Neural progenitor cell (in vitro differentiated cells): Measurements from ENCODE around the gene OPRD1. TPM values are rescaled to one million over a fixed set of nuclear protein-coding genes. Genes with fewer than 3 reads are reported as not detected.
A peak's percentile ranks its signal among the peaks of the same experiment; 100 is the strongest.

Experiments
- DNase-seq: peaks from one replicate; pipeline ENCODE4 v3.0.0-alpha.2; 2016; ENCODE audit warnings: low spot score
- H2AFZ ChIP-seq: fragments of 200-600 bp; sonication (generic); replicated peaks from 2 replicates; pipeline ENCODE4 v1.6.1; 2016; ENCODE audit warnings: antibody characterized with exemption
- H3F3A ChIP-seq: fragments of 200-600 bp; sonication (generic); 2 replicates; pipeline ENCODE4 v1.6.1; 2016; ENCODE audit warnings: antibody characterized with exemption, low read depth
- H3K27ac ChIP-seq: fragments of 200-600 bp; sonication (generic); 2 replicates; pipeline ENCODE4 v1.5.1; 2016; ENCODE audit warnings: mild to moderate bottlenecking
- H3K27me3 ChIP-seq: fragments of 200-600 bp; sonication (generic); 2 replicates; pipeline ENCODE4 v1.6.1; 2016; ENCODE audit warnings: mild to moderate bottlenecking, moderate library complexity
- H3K36me3 ChIP-seq: fragments of 200-600 bp; sonication (generic); 2 replicates; pipeline ENCODE4 v1.5.1; 2016
- H3K4me1 ChIP-seq: fragments of 200-600 bp; sonication (generic); 2 replicates; pipeline ENCODE4 v1.6.1; 2016; ENCODE audit warnings: mixed run types
- H3K4me2 ChIP-seq: fragments of 200-600 bp; sonication (generic); 2 replicates; pipeline ENCODE4 v1.6.1; 2016
- H3K4me3 ChIP-seq: fragments of 200-600 bp; sonication (generic); 2 replicates; pipeline ENCODE4 v1.5.1; 2016
- H3K79me2 ChIP-seq: fragments of 200-600 bp; sonication (generic); 2 replicates; pipeline ENCODE4 v1.6.1; 2016; ENCODE audit warnings: low read depth
- H3K9ac ChIP-seq: fragments of 200-600 bp; sonication (generic); 2 replicates; pipeline ENCODE4 v1.6.1; 2016
- H3K9me3 ChIP-seq: fragments of 200-600 bp; sonication (generic); 2 replicates; pipeline ENCODE4 v1.5.1; 2016; ENCODE audit warnings: low read depth
- H4K20me1 ChIP-seq: fragments of 200-600 bp; sonication (generic); 2 replicates; pipeline ENCODE4 v1.6.1; 2016; ENCODE audit warnings: low read depth
- H3K27ac Mint-ChIP-seq: 3 replicates; pipeline ENCODE4 v1.8.0; 2021; ENCODE audit warnings: mixed read lengths
- H3K27me3 Mint-ChIP-seq: 2 replicates; pipeline ENCODE4 v1.8.0; 2022; ENCODE audit warnings: low read depth, mild to moderate bottlenecking, inconsistent platforms, moderate library complexity, mixed read lengths; ENCODE audit not compliant: insufficient read depth
- H3K36me3 Mint-ChIP-seq: 3 replicates; pipeline ENCODE4 v1.8.0; 2021; ENCODE audit warnings: mixed read lengths
- H3K4me1 Mint-ChIP-seq: 3 replicates; pipeline ENCODE4 v1.8.0; 2021; ENCODE audit warnings: mixed read lengths
- H3K4me3 Mint-ChIP-seq: 3 replicates; pipeline ENCODE4 v1.8.0; 2021; ENCODE audit warnings: mild to moderate bottlenecking, moderate library complexity, mixed read lengths
- H3K9me3 Mint-ChIP-seq: 3 replicates; pipeline ENCODE4 v1.8.0; 2020; ENCODE audit warnings: mixed read lengths
- EZH2 ChIP-seq: fragments of 200-600 bp; sonication (generic); IDR thresholded peaks from 2 replicates; pipeline ENCODE4 v1.6.1; 2017; ENCODE audit warnings: antibody characterized with exemption, mild to moderate bottlenecking, moderate library complexity
- EZH2phosphoT487 ChIP-seq: fragments of 200-600 bp; sonication (generic); IDR thresholded peaks from 2 replicates; pipeline ENCODE4 v1.6.1; 2017; ENCODE audit warnings: antibody characterized with exemption
- total RNA-seq: library from RNA; depleted of rRNA; stranded (reverse); fragments of >200 nt; gene quantifications from 2 replicates; pipeline ENCODE4 v1.2.3, GENCODE V29; 2015; ENCODE audit warnings: low replicate concordance
- TF ChIP-seq, protein P1 (sequence below): fragments of 200-600 bp; sonication (generic); IDR thresholded peaks from 2 replicates; pipeline ENCODE4 v1.5.1; 2017; ENCODE audit warnings: antibody characterized with exemption, mild to moderate bottlenecking

OPRD1 gene
- total RNA-seq, 1 donor from 2014 or later: 0.37 TPM

DNA sequence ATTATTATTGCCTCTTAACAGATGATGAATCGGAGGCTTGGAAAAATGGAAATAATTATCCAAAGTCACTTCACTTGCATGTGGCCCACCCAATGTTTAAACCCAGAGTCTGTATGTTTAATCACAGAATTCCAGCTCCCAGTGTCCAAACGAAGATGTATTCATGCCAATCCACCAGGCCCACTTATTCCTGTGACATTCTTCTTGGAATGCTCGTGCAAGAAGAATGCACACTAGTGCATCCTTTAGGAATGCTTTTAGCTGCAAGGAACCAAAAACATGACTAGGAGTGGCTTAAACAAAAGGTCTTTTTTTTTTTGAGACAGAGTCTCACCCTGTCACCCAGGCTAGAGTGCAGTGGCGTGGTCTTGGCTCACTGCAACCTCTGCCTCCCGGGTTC, 8.9 kb upstream of the OPRD1 start:
- Histone ChIP-seq H3K9me3 (no peaks in the 10 kb centered on the region), H3K4me2 (no peak overlapping the region), H3K4me1 (peaks cover 12% of the 10 kb centered on the region), H3K27ac (no peak overlapping the region), H3K79me2 (no peaks in the 10 kb centered on the region), H2AFZ (no peak overlapping the region), H3F3A (peaks cover 6% of the 10 kb centered on the region), H3K27me3 (no peaks in the 10 kb centered on the region), H4K20me1 (no peaks in the 10 kb centered on the region), H3K9ac (no peak overlapping the region), H3K4me3 (no peak overlapping the region), H3K36me3 (no peaks in the 10 kb centered on the region)
- DNase-seq: no peak
- Mint-ChIP-seq H3K27ac (no peak overlapping the region), H3K9me3 (peaks cover 10% of the 10 kb centered on the region), H3K4me1 (peaks cover 47% of the 10 kb centered on the region), H3K4me3 (no peak overlapping the region), H3K27me3 (peaks cover 11% of the 10 kb centered on the region), H3K36me3 (no peaks in the 10 kb centered on the region)
- TF ChIP-seq EZH2phosphoT487: no peak
- no peak for TF ChIP-seq EZH2
- TF ChIP-seq, protein P1, sequence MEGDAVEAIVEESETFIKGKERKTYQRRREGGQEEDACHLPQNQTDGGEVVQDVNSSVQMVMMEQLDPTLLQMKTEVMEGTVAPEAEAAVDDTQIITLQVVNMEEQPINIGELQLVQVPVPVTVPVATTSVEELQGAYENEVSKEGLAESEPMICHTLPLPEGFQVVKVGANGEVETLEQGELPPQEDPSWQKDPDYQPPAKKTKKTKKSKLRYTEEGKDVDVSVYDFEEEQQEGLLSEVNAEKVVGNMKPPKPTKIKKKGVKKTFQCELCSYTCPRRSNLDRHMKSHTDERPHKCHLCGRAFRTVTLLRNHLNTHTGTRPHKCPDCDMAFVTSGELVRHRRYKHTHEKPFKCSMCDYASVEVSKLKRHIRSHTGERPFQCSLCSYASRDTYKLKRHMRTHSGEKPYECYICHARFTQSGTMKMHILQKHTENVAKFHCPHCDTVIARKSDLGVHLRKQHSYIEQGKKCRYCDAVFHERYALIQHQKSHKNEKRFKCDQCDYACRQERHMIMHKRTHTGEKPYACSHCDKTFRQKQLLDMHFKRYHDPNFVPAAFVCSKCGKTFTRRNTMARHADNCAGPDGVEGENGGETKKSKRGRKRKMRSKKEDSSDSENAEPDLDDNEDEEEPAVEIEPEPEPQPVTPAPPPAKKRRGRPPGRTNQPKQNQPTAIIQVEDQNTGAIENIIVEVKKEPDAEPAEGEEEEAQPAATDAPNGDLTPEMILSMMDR: no peak

GRCh38 chr1:28803662-28804061, 8.3 kb upstream of the OPRD1 start:
- H3K36me3 Mint-ChIP-seq: no peaks in the 10 kb centered on the region
- Histone ChIP-seq H4K20me1 (no peaks in the 10 kb centered on the region), H3K9me3 (no peaks in the 10 kb centered on the region), H3K4me2 (no peak overlapping the region), H3F3A (peaks cover 6% of the 10 kb centered on the region), H3K4me1 (peaks cover 12% of the 10 kb centered on the region), H3K36me3 (no peaks in the 10 kb centered on the region), H3K27me3 (no peaks in the 10 kb centered on the region), H3K4me3 (no peak overlapping the region), H3K27ac (no peak overlapping the region), H3K9ac (no peak overlapping the region), H2AFZ (no peak overlapping the region), H3K79me2 (no peaks in the 10 kb centered on the region)
- DNase-seq: no peak
- peaks cover 10% of the 10 kb centered on the region for H3K9me3 Mint-ChIP-seq
- peak overlapping the region; percentile 95 for H3K27ac Mint-ChIP-seq
- no peak for TF ChIP-seq EZH2
- H3K27me3 Mint-ChIP-seq: peaks cover 11% of the 10 kb centered on the region
- no peak overlapping the region for H3K4me3 Mint-ChIP-seq
- H3K4me1 Mint-ChIP-seq: peaks cover 47% of the 10 kb centered on the region

GRCh38 chr1:28804071-28804470, 7.9 kb upstream of the OPRD1 start:
- H3K36me3 Mint-ChIP-seq: no peaks in the 10 kb centered on the region
- Histone ChIP-seq H3K27me3 (no peaks in the 10 kb centered on the region), H3K4me3 (no peak overlapping the region), H3K4me1 (peaks cover 12% of the 10 kb centered on the region), H4K20me1 (no peaks in the 10 kb centered on the region), H3K9ac (no peak overlapping the region), H3K79me2 (no peaks in the 10 kb centered on the region), H3K9me3 (no peaks in the 10 kb centered on the region), H3K4me2 (peak overlapping the region; percentile 15), H2AFZ (no peak overlapping the region), H3K27ac (no peak overlapping the region), H3F3A (peaks cover 6% of the 10 kb centered on the region), H3K36me3 (no peaks in the 10 kb centered on the region)
- peaks cover 10% of the 10 kb centered on the region for H3K9me3 Mint-ChIP-seq
- peaks cover 11% of the 10 kb centered on the region for H3K27me3 Mint-ChIP-seq
- no peak overlapping the region for H3K4me3 Mint-ChIP-seq
- TF ChIP-seq EZH2phosphoT487 (no peak), EZH2 (no peak)
- TF ChIP-seq, protein P1: no peak
- peak; percentile 45 for DNase-seq
- peaks cover 47% of the 10 kb centered on the region for H3K4me1 Mint-ChIP-seq
- peak overlapping the region; percentile 95 for H3K27ac Mint-ChIP-seq

DNA sequence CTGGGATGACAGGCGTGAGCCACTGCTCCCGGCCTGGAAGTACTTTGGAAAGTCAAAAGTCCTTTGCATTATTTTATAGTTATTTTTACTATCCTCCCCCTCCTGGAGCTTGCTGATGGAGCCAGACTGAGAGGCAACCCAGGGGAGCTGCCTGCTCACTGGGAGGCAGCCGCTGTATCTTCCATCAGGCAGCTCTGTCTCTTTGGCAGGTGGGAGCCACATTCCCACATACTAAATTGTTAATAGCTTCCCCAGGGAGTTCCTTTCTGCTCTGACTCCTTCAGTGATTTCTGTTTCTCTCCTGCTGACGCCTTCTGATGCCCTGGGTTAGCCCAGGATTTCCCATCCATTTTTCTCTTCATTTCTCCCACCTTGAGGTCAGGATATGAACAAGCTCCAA, 4.9 kb upstream of the OPRD1 start:
- peaks cover 40% of the 10 kb centered on the region for H3K4me1 Mint-ChIP-seq
- Histone ChIP-seq H3K36me3 (no peaks in the 10 kb centered on the region), H3K79me2 (no peaks in the 10 kb centered on the region), H4K20me1 (no peaks in the 10 kb centered on the region), H3K27me3 (peaks cover 23% of the 10 kb centered on the region), H3K4me1 (peaks cover 6% of the 10 kb centered on the region), H3K9ac (no peak overlapping the region), H2AFZ (no peak overlapping the region), H3K4me2 (no peak overlapping the region), H3K27ac (no peak overlapping the region), H3F3A (peaks cover 9% of the 10 kb centered on the region), H3K9me3 (no peaks in the 10 kb centered on the region), H3K4me3 (no peak overlapping the region)
- peaks cover 10% of the 10 kb centered on the region for H3K9me3 Mint-ChIP-seq
- peak overlapping the region; percentile 48 for H3K4me3 Mint-ChIP-seq
- TF ChIP-seq EZH2: no peak
- no peak for TF ChIP-seq EZH2phosphoT487
- TF ChIP-seq, protein P1: no peak
- no peak for DNase-seq
- no peak overlapping the region for H3K27ac Mint-ChIP-seq
- peaks cover 30% of the 10 kb centered on the region for H3K27me3 Mint-ChIP-seq
- H3K36me3 Mint-ChIP-seq: no peaks in the 10 kb centered on the region
